ENCODE data around the gene NACAD.

Gene NACAD, protein sequence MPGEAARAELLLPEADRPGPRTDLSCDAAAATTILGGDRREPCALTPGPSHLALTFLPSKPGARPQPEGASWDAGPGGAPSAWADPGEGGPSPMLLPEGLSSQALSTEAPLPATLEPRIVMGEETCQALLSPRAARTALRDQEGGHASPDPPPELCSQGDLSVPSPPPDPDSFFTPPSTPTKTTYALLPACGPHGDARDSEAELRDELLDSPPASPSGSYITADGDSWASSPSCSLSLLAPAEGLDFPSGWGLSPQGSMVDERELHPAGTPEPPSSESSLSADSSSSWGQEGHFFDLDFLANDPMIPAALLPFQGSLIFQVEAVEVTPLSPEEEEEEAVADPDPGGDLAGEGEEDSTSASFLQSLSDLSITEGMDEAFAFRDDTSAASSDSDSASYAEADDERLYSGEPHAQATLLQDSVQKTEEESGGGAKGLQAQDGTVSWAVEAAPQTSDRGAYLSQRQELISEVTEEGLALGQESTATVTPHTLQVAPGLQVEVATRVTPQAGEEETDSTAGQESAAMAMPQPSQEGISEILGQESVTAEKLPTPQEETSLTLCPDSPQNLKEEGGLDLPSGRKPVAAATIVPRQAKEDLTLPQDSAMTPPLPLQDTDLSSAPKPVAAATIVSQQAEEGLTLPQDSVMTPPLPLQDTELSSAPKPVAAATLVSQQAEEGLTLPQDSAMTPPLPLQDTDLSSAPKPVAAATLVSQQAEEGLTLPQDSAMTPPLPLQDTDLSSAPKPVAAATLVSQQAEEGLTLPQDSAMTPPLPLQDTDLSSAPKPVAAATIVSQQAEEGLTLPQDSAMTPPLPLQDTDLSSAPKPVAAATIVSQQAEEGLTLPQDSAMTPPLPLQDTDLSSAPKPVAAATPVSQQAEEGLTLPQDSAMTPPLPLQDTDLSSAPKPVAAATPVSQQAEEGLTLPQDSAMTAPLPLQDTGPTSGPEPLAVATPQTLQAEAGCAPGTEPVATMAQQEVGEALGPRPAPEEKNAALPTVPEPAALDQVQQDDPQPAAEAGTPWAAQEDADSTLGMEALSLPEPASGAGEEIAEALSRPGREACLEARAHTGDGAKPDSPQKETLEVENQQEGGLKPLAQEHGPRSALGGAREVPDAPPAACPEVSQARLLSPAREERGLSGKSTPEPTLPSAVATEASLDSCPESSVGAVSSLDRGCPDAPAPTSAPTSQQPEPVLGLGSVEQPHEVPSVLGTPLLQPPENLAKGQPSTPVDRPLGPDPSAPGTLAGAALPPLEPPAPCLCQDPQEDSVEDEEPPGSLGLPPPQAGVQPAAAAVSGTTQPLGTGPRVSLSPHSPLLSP (N-terminal part only)

DNA sequence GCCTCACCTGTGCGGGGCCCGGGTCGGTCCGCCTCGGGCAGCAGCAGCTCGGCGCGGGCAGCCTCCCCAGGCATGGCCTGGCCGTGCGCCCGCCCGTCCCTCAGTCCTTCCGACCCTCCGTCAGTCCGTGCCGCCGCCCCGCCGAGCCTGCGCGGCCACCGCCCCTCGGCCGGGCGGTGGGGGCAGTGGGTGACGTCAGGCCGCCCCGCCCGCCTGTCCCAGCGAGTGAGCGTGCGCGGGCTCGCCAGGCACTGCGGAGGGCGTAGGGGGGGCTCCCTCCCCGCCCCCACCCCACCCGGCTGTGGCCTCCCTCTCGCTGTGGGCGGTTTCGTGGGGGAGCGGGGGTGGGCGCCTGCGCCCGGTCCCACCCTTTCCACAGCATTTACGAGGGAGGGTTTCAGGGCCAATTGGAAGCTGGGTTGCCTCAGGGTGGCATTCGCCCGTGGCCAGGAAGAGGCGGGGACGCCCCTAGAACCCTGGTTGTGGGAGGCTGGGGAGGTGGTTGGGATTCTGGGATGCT is at the start of gene NACAD:
NACAD (minus strand) TSS at position 149 of the 520 bp plus-strand sequence; CDS start at position 74, 75 bp downstream.
- DNase-seq: peak in 2 of 3 experiments; percentile 28 to 99

DNA sequence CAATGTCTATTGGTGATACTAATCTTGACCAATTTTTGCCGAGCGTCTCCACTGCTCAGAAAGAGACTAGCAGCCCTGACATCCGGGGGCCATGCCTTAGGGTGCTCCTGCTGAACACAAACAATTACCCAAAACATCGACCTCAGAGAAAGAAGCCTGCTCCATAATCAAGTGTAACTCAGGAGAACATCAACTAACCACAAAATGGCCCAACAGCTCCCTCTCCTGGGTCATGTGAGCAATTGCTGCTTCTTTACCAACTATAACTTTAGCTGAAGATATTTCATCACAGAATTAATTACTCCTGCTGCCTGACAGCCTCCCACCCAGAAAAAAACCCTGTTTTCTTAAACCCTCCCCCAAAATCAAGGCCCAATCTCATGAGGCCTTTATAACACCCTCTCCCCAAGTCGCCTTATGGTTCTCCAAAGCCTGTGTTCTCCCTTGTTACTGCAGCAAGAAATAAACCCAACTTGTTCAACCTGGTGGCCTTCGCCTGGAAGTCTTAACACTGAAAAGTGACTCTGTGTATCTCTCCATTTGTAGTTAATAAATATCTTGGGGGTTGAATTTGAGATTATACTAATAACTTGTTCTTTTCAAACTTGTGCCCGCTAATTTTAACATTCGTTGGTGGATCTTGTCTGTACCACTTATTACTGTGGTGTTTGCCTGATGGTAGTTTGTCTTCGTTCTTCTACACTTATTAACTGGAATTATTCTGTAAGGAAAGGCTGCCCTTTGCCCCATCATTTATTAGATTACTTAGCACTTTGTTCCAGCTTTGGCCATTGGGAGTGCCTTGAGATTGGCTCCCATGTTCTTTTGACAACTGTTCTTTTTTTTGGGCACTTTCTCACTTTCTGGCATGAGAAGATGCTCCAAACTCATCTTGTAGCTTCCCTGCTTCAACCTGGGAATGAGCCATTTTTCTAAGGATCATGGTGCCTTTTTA is 47.6 kb upstream of the NACAD start:
- DNase-seq: peak; percentile 71 to 93 (median 71)

DNA sequence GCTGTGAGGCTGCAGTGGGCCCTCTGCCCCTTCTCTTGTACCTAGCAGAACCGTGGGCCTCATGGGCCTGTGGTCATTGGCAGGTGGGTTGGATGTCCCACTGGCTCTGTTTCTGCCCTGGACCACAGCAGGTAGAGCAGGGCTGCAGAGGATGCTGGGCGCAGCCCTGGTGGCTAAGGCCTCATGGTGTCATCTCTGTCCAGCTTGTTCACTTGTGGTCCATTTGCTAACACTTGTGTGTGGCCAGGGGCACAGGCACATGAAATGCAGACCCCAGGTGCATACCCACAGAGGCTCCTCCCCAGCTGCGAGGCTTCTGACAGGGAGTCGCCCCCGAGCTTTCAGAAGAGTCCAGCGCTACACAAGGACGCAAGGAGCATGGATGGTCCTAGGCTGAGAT is 45.1 kb upstream of the NACAD start:
- DNase-seq: no peak

DNA sequence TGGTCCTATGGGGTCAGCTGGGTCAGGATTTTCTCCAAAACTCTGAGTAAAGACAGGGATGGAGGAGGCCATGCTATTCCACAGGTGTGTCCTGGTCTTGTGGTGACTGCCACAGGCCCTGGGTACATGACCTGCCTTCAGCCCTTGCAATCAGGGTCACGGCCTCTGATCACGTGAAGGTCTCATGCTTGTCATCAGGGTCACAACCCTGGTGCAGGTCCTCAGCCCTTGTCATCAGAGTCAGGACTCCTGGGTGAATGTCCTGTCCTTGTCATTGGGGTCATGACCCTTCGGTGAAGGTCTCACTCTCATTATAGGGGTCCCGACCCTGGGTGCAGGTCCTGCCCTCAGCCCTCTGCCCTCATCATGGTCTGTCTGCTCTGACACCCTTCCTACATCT is 44.6 kb upstream of the NACAD start:
- no peak for DNase-seq

DNA sequence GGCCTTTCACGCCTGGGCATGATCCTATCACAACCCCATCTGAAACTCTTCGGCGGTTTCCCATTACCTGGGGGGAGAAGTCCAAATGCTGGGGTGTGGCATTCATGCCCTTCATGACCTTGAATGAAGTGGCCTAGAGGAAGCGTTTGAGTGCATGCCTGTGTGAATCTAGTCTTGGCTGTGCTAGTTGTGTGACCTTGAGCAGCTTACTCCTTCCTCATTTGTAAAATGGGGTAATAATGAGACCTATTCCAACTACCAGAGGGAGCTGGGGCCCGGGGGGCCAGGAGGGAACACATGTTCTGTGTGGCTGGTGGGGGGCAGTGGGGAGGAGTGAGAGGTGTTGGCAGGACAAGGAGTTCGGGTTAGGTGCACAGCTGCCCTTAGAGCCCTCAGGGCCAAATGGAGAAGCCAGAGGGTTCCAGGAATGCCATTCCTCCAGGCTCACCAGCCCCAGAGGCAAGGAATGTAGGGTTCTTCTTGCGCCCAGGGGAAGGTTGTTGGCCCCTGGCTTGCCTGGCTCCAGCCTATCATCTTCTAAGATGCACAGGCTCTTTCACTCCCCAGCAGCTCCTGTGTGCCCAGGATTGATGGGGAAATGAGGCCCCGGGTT is 44.0 kb upstream of the NACAD start:
- no peak for DNase-seq

DNA sequence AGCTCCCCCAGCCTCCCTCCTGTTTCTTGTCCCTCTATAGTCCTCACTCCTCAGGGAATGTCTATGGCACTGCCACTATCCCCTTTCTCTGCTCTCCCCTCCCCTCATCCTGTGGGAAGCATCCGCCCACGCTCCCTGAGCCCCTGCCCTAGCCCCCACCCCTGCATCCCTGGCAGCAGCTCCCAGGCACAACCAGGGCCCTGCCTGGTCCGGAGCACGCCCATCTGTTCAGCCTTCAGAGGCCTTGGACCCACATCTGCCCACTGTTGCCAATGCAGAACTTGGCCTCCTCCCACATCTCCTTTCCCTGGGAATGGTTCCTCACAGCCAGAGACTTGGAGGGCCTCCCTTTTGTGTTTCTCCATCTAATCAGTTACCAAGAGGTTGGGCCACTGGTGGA is 43.1 kb upstream of the NACAD start:
- no peak for DNase-seq

DNA sequence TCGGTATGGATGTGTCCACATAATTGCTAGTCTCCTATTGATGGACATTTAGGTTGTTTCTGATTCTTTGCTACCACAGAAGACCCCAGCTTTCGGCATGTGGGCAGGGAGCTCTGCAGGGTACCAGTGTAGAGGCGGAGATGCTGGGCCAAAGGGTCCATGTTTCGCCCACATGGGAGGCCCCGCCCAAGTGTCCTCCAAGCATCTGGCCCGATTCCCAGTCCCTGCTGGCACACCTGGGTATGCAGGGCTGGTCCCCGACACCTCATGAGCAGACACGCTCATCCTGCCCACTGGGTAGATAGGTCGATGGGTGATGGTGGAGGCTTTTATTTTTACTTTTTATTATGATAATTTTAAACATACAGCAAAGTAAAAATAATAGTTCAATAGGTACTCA is 42.1 kb upstream of the NACAD start:
- DNase-seq: no peak

DNA sequence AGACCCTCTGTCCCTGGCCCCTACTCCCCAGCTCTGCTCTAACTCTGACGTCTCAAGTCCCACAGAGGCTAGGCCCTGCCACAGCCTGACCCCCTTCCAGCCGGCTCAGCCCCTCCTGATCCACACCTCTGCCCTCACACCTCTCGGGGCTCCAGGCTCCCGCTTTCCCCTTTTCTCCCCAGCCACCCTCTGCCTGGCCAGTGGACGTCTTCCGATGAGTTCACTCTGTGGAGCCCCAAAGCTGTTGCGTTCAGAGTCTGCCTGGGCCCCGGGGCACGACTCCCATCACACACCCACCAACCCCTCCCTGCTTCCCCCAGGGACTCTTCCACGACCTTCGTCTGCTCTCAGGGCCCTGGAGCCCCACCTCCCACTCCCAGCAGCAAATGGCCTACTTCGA is 41.1 kb upstream of the NACAD start:
- no peak for DNase-seq

DNA sequence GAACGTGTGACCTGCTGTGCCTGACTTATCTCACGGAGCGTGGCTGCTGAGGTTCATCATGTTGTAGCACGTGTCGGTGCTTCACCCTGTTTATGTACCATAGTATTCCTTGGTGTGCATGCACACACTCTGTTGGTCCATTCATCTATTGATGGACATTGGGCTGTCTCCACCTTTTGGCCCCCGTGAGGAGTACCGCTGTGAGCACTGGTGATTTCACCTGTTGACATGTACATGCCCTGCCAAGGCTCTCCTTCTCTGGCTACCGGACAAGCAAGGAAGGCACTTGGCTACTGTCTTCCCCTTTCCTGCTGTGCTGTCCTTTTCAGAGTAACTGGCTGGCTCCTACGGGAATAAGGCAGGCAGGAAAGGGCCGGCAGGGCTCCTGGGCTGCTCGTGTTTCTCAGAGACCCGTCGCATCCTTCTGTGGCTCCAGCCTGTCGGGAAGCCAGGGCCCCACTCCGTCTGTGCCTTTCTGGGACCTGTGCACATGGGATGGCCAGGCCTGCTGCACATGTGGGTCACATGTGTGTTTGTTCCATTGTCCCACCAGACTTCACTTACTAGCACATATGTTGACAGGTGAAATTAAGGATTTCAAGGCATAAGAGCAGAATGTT is 40.5 kb upstream of the NACAD start:
- DNase-seq: peak in 1 of 3 experiments; percentile 10

DNA sequence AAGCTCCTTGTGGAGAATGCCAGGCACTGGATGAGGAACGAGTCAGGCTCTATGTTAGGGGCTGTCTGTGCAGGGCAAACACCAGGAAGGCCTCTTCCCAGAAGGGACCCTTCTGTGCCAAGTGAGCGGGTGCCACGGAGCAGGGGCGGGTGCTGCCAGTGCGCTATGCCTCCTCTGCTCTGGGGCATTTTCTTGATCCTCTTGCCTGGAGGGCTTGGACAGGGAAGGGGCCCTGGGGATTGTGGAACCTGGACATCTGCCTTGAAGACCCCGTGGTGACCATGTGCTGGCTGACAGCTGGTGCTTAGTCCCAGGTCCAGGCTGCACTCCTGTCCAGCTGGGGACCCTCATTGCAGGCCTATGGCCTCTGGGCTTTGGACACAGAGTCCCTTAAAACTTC is 38.2 kb upstream of the NACAD start:
- no peak for DNase-seq

DNA sequence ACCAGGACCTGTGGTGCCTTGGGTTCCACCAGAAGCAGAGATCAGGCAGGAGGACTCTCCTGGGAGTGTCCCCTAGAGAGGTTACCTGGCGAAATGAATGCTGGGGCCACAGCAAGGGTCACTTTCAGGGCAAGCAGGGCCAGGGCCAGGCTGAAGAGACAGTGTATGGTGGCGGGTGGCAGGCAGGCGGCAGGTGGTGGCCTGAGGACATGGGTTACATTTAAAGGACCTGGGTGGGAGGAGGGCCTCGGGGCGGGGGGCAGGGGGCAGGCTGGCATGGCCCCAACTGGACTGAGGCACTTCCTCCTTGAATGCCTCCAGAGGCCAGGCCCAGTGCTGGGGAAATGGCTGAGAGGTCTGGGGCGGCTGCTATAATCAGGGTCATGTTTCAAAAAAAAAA is 37.4 kb upstream of the NACAD start:
- no peak for DNase-seq

DNA sequence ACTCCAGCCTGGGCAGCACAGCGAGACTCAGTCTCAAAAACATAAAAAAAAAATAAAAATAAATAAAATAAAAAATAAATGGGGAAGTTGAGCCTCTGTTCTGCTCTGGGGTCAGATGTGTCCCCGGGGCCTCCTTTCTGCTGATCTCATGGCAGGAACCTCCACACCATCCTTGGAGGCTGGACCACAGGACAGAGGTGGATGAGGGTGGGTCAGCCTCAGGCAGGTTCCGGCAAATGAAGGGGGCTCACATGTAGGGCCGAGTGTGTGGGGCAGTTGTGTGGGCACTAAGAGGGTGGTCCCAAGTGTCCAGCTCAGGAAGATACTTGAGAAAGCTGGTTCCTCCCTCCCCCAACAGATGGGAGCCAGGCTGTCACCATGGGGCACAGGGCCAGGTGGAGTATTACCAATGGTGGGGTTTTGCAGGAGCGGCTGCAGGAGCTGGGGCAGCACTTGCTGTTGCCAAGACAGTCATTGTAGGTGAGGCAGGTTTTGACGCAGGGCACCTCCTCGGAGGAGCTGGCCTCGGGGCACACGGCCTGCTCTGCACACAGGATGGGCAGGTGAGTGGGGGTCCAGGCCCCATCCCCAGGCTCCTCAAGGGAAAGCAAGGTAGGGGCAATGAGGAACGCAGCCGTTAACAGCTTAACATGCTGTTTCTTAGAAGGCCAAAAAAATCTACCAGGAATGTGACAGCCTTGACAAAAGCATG is 36.6 kb upstream of the NACAD start:
- DNase-seq: no peak

DNA sequence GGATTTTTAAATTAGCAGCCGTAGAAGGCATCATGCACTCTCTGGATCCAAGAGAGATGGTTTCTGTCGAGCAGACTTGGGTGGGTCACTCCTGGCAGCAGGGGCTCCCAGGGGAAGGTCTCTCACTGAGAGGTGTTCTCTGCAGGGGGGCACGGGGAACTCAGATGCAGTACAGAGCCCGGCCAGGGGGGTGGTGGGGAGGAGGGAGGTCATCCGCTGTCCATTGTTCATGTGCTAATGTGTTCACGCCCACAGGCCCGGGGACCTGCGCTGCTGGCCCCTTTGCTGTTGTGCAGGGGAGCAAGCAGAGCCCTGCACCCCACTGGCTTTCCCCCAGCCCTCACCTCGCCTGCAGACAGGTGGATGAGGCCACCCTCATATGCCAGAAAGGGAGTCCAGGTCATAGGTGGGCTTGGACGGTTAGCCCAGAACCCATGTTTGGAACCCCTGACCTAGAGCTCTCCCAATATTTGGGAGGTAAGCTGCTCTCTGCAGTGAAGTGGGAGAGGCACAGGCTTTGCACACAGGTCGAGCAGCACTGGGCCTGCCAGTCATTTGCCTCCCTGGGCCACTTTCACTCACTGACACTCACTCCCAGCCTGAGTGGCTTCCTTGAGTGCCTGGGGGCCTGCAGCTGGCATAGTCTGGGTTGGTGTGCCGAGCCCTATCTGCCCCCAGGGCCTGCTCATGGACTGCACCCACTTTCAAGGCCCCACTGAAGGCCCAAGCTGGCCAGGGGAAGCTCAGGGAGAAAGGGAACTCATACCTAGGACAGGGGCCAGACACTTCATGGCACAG is 35.3 kb upstream of the NACAD start:
- peak in 1 of 3 experiments; percentile 30 for DNase-seq

DNA sequence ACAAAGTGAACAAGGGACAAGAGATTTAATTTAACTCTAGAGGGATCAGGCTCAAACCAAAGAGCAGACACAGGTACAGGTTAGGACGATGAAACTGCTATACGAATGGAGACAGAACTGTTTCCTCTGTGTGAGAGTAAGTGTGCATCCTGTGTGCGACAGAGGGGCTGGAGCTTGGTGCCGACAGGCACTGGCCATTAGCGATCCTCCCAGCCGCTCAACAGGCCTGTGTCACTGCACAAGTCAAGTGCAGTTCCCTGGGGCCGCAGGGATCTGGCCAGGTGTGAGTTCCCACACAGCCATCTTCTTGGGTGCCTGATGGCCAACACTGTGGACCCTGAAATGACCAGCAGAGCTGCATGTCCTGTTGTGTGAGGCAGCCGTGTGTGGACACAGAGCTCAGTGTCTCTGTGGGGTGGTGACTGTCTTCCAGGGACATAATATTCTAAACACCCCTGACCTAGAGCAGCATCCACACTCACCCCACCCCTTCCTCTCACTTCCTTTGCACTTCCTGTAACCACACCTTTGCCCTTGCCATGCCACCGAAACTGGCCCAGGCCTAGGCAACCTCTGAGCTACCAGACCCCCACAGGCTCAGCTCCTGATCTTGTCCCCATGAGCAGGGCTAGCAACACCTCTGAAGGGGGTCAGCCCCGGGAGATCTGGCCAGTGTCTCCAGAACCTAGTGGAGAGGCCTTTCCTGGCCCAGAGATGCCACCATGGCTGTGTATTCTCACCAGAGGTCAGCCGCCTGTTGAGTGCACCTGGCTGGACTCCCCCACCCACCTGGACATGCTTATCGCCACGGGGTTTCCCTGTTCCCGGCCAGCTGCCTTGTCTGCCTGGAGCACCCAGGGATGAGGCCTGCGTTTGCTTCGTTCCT is 34.4 kb upstream of the NACAD start:
- peak in 1 of 3 experiments; percentile 30 for DNase-seq

DNA sequence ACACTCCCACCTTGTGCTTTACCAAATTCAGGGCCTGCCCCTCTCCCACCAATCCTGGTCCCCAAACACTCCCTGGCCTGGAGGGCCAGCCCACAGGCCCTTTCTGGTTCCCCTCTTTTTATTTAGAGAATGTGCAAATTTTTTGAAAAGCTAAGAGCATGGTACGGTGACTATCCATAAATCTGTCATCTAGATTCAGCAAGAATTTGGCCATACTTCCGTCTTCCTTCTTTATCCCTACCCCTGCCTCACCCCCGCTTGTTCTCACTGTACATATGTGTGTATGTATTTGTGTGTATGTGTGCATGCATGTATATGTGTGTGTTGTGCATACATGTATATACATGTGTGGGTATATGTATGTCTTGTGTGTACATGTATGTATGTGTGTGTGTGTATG is 30.8 kb upstream of the NACAD start:
- DNase-seq: no peak

DNA sequence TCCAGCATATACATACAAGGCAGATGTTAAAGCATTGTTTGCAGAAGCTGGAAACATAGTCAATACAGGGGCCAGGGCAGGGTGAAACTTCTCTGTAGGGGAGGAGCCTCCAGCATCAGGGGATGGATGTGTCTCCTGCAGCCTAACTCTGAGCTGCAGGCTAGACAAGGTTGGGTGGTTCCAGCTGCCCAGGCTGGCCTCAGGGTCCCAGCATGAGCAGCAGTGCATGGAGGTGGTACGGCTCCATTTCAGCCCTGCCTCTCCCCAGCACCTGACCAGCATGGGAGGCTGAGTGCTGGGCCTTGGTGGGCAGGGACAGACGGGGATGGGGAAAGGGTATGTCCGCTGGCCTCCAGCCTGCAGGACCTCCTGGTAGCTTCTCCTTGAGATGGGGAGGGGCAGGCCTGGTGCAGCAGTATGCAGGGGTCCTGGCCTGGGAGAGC is 30.1 kb upstream of the NACAD start:
- DNase-seq: no peak

DNA sequence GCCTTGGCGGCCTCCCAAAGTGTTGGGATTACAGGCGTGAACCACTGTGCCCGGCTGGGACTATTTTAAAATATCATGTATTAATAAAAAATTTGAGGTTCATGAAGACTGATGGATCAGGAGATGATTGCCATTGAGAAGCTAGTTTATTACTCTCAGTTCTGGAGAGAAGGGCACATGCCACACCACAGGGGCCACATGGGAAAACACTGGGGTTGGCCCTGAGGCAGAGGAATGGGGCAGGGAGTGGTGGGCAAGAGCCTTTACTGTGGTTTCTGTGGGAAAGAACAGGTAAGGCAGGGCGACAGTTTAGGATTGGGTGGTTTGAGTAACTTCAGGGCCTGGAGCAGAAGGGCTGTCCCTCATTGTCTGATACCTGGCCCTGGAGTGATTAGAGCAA is 29.5 kb upstream of the NACAD start:
- no peak for DNase-seq

DNA sequence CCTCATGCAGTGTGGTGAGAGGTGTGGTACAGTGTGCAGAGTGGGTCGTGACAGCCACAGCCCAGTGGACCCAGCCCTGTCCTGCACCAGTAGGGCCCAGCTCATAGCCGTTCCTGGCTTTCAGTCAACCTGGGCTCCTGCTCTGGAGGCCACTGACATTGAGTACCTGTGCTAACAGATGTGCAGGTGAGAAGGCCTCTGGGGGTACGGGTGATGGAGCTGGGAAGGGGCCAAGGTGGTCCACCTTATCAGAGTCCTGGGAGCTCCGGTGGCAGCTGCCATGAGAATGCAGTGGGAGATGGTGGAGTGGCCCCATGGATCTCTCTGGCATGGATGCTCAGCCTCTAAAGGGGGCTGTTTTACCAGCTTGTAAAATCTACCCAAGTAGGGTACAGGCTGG is 28.8 kb upstream of the NACAD start:
- DNase-seq: no peak

Measured in NCI-H1417 (cell line).